Sciatic nerve (tissue), 2 donors: ENCODE data around the gene P2RY1. TPM values are rescaled to one million over a fixed set of nuclear protein-coding genes. Genes with fewer than 3 reads are reported as not detected.
"Not testable (repeated sequence)": the region's sequence is repeated elsewhere in the genome, so short reads cannot be mapped to it uniquely, and the experiment has no call there.

ENCODE experiments used
- ATAC-seq: fragments of 200-7000 bp; cut with Tn5 transposase; one replicate; pipeline ENCODE4 v1.9.1; 2020; ENCODE audit warnings: mild to moderate bottlenecking, moderate library complexity
- DNase-seq: peaks from one replicate; pipeline ENCODE4 v3.0.0-alpha.2; 2020; ENCODE audit warnings: low spot score
- intact Hi-C: fragments of 100-400 bp; cut with DNase I; formaldehyde crosslinking; loops from one replicate; pipeline ENCODE4 v1.14.2; 2022
- total RNA-seq: library from RNA; stranded (reverse); fragmentation: NEBNext Ultra II Directional; extraction: Animal tissue kit (Norgen Biotek cat#: 25700); gene quantifications from one replicate; pipeline ENCODE4 v1.2.1, GENCODE V29; 2021
- donor health status: DM: no; HTN: no; CAD: no.
- donor health status: DM: no; HTN: no; CAD: no.

P2RY1 gene
- total RNA-seq, 1 donor from 2014 or later: 8.6 TPM

GRCh38 chr3:152834191-152834775 lies 648 bp upstream of the P2RY1 start:
- ATAC-seq (peak; percentile 68), DNase-seq (no peak)
- intact Hi-C loops: no loop called here

GRCh38 chr3:152835601-152836102 lies 721 bp downstream of the P2RY1 start:
- intact Hi-C loops: no loop called here
- DNase-seq (no peak), ATAC-seq (peak; percentile 31)

- intact Hi-C loops: no loop called here
- no peak for ATAC-seq
- no peak for DNase-seq
Measured at GRCh38 chr3:152836269-152836668, 1.3 kb downstream of the P2RY1 start.

GRCh38 chr3:152839511-152839910 lies 4.6 kb downstream of the P2RY1 start:
- ATAC-seq (no peak), DNase-seq (no peak)
- intact Hi-C loops: no loop called here

GRCh38 chr3:152841131-152841530 lies 6.2 kb downstream of the P2RY1 start:
- ATAC-seq: no peak
- no peak for DNase-seq
- intact Hi-C loops: no loop called here

- DNase-seq: no peak
- ATAC-seq: no peak
- intact Hi-C loops: no loop called here
Measured at GRCh38 chr3:152842413-152842812, 7.5 kb downstream of the P2RY1 start.

GRCh38 chr3:152843955-152844354 lies 9.0 kb downstream of the P2RY1 start:
- no peak for DNase-seq
- intact Hi-C loops: no loop called here
- no peak for ATAC-seq

GRCh38 chr3:152846572-152847202 lies 11.8 kb downstream of the P2RY1 start:
- ATAC-seq, intact Hi-C loops, DNase-seq: not testable (repeated sequence)

- ATAC-seq, intact Hi-C loops, DNase-seq: not testable (repeated sequence)
Measured at GRCh38 chr3:152847599-152847998, 12.7 kb downstream of the P2RY1 start.

GRCh38 chr3:152849996-152850578 lies 15.2 kb downstream of the P2RY1 start:
- no peak for DNase-seq
- no peak for ATAC-seq
- intact Hi-C loops: no loop called here

GRCh38 chr3:152853196-152853595 lies 18.3 kb downstream of the P2RY1 start:
- DNase-seq (no peak), ATAC-seq (no peak)
- intact Hi-C loops: no loop called here

GRCh38 chr3:152857082-152857481 lies 22.2 kb downstream of the P2RY1 start:
- DNase-seq: no peak
- intact Hi-C loops: no loop called here
- peak; percentile 36 for ATAC-seq

GRCh38 chr3:152858170-152858800 lies 23.4 kb downstream of the P2RY1 start:
- ATAC-seq: peak; percentile 44
- DNase-seq: no peak
- intact Hi-C loops: no loop called here

- no peak for ATAC-seq
- intact Hi-C loops: no loop called here
- DNase-seq: no peak
Measured at GRCh38 chr3:152860736-152861135, 25.8 kb downstream of the P2RY1 start.

- ATAC-seq: no peak
- intact Hi-C loops: no loop called here
Measured at GRCh38 chr3:152865668-152866245, 30.8 kb downstream of the P2RY1 start.

GRCh38 chr3:152870027-152870426 lies 35.1 kb downstream of the P2RY1 start:
- ATAC-seq (no peak), DNase-seq (no peak)
- intact Hi-C loops: no loop called here

More at GRCh38 chr3:152865668-152866245, 30.8 kb downstream of the P2RY1 start:
- no peak for DNase-seq

GRCh38 chr3:152873314-152873713 lies 38.4 kb downstream of the P2RY1 start:
- ATAC-seq, intact Hi-C loops, DNase-seq: not testable (repeated sequence)

GRCh38 chr3:152874896-152875749 lies 40.2 kb downstream of the P2RY1 start:
- DNase-seq: no peak
- intact Hi-C loops: no loop called here

More at GRCh38 chr3:152874896-152875749, 40.2 kb downstream of the P2RY1 start:
- no peak for ATAC-seq
